B cell (primary cell): ENCODE measurements around the gene CDX1. TPM values are rescaled to one million over a fixed set of nuclear protein-coding genes. Genes with fewer than 3 reads are reported as not detected.

Source experiments
- ATAC-seq: fragments of 200-7000 bp; cut with Tn5 transposase; one replicate; pipeline ENCODE4 v1.10.0; 2021; ENCODE audit warnings: low read depth, mild to moderate bottlenecking, moderate number of reproducible peaks, moderate library complexity
- CTCF ChIA-PET: fragments of 350-600 bp; sonication (Branson Sonifier 250); formaldehyde crosslinking; loops from one replicate; lab custom pipeline; 2021; ENCODE audit warnings: antibody characterized with exemption, inconsistent platforms; lab: Charles Lee
- POLR2A ChIA-PET: fragments of 350-600 bp; sonication (Branson Sonifier 250); formaldehyde crosslinking; loops from one replicate; lab custom pipeline; 2021; ENCODE audit warnings: antibody characterized with exemption; lab: Charles Lee
- DNase-seq: peaks from one replicate; pipeline ENCODE4 v3.0.0; 2013
- H2AFZ ChIP-seq: 2 replicates; pipeline ENCODE4 v1.6.1; 2012; ENCODE audit warnings: mild to moderate bottlenecking, low read depth, low read length; ENCODE audit not compliant: insufficient read depth, poor library complexity, severe bottlenecking
- H3K27ac ChIP-seq, 2 donors: 1 replicate in 1 of 2; 2 replicates in 1 of 2; pipeline ENCODE4 v1.5.1; 2012 to 2013; ENCODE audit warnings: low read length in 2 of 2, mild to moderate bottlenecking in 2 of 2, moderate library complexity in 1 of 2
- H3K27me3 ChIP-seq, 4 experiments: fragments of 200-600 bp in 1 of 4; sonication (generic) in 1 of 4; replicated peaks in 1 of 4; 1 replicate in 2 of 4; 2 replicates in 2 of 4; pipeline versions ENCODE4 v1.6.1 to v1.7.0; 2013 to 2016; ENCODE audit warnings: low read length in 3 of 4, mild to moderate bottlenecking in 2 of 4, mixed read lengths in 1 of 4, moderate library complexity in 1 of 4; ENCODE audit not compliant: insufficient read depth in 4 of 4, control insufficient read depth in 3 of 4; ENCODE audit errors: control extremely low read depth in 1 of 4
- H3K36me3 ChIP-seq, 2 experiments: replicated peaks in 1 of 2; 1 replicate in 1 of 2; 2 replicates in 1 of 2; pipeline versions ENCODE4 v1.6.1 to v1.7.1; 2013; ENCODE audit warnings: low read length in 1 of 2; ENCODE audit not compliant: insufficient read depth in 2 of 2, control insufficient read depth in 1 of 2; ENCODE audit errors: control extremely low read depth in 1 of 2, extremely low read depth in 1 of 2
- H3K4me1 ChIP-seq, 2 donors: fragments of 200-600 bp in 1 of 2; sonication (generic) in 1 of 2; 1 replicate in 1 of 2; 2 replicates in 1 of 2; pipeline versions ENCODE4 v1.5.1 to v1.6.1; 2013 to 2017; ENCODE audit warnings: low read length in 2 of 2; ENCODE audit not compliant: control insufficient read depth in 2 of 2, insufficient read depth in 2 of 2
- H3K4me2 ChIP-seq: replicated peaks from 2 replicates; pipeline ENCODE3; 2012; ENCODE audit warnings: mild to moderate bottlenecking, low read depth, low read length; ENCODE audit not compliant: poor library complexity, severe bottlenecking
- H3K4me3 ChIP-seq, 5 experiments: fragments of 200-600 bp in 1 of 5; sonication (generic) in 1 of 5; 1 replicate in 3 of 5; 2 replicates in 2 of 5; pipeline versions ENCODE4 v1.5.1 to v1.7.0; 2011 to 2016; ENCODE audit warnings: low read length in 4 of 5, mild to moderate bottlenecking in 4 of 5, low read depth in 2 of 5, control low read depth in 1 of 5, moderate library complexity in 1 of 5; ENCODE audit not compliant: insufficient read depth in 1 of 5; ENCODE audit errors: control extremely low read depth in 1 of 5, extremely low read depth in 1 of 5
- H3K79me2 ChIP-seq: fragments of 200-600 bp; sonication (generic); one replicate; pipeline ENCODE4 v1.6.0; 2016; ENCODE audit warnings: low read length; ENCODE audit not compliant: control insufficient read depth, insufficient read depth
- H3K9ac ChIP-seq: fragments of 200-600 bp; sonication (generic); 2 replicates; pipeline ENCODE4 v1.6.1; 2017; ENCODE audit warnings: mild to moderate bottlenecking, low read length, moderate library complexity
- H3K9me3 ChIP-seq, 3 donors: one replicate each; pipeline versions ENCODE4 v1.6.1 to v1.7.1; 2013; ENCODE audit warnings: low read length in 2 of 3; ENCODE audit not compliant: control insufficient read depth in 2 of 3, insufficient read depth in 1 of 3; ENCODE audit errors: control extremely low read depth in 1 of 3
- H4K20me1 ChIP-seq: 2 replicates; pipeline ENCODE4 v1.6.0; 2012; ENCODE audit warnings: mild to moderate bottlenecking, low read length; ENCODE audit not compliant: insufficient read depth, control insufficient read depth, poor library complexity, severe bottlenecking
- H3K27ac Mint-ChIP-seq: one replicate; pipeline ENCODE4 v1.8.0; 2021; ENCODE audit warnings: mixed read lengths
- H3K27me3 Mint-ChIP-seq: one replicate; pipeline ENCODE4 v1.8.0; 2021; ENCODE audit warnings: mixed read lengths
- H3K4me1 Mint-ChIP-seq: one replicate; pipeline ENCODE4 v1.8.0; 2021; ENCODE audit warnings: mixed read lengths
- H3K4me3 Mint-ChIP-seq: one replicate; pipeline ENCODE4 v1.8.0; 2021; ENCODE audit warnings: mixed read lengths
- H3K9me3 Mint-ChIP-seq: one replicate; pipeline ENCODE4 v1.8.0; 2022; ENCODE audit warnings: mixed read lengths; ENCODE audit not compliant: insufficient read depth
- CTCF ChIP-seq: fragments of 200-600 bp; IDR thresholded peaks from one replicate; pipeline ENCODE4 v1.8.0; 2022; ENCODE audit warnings: antibody characterized with exemption, mild to moderate bottlenecking
- EZH2 ChIP-seq: IDR thresholded peaks from 2 replicates; pipeline ENCODE4 v1.6.1; 2012; ENCODE audit warnings: borderline replicate concordance, low read depth, mild to moderate bottlenecking, moderate library complexity, low read length; ENCODE audit not compliant: insufficient read depth, poor library complexity, severe bottlenecking
- WGBS: methylation state at CpG from one replicate; pipeline ENCODE4 v1.1.5; 2013; ENCODE audit warnings: missing lambda C conversion rate; ENCODE audit not compliant: insufficient coverage; 5-methylcytosine and 5-hydroxymethylcytosine counted together
- intact Hi-C: fragments of 100-400 bp; cut with micrococcal nuclease; formaldehyde crosslinking; loops from one replicate; pipeline ENCODE4 v1.10.0; 2022
- polyA plus RNA-seq: library from polyadenylated mRNA; depleted of rRNA; stranded (reverse); fragments of >200 nt; gene quantifications from 2 replicates; pipeline ENCODE4 v1.2.3, GENCODE V29; 2012
- total RNA-seq, 2 donors: library from RNA; stranded (reverse); fragments of 120-200 nt in 1 of 2; gene quantifications; 1 replicate in 1 of 2; 2 replicates in 1 of 2; pipeline versions ENCODE4 v1.2.3 to v1.2.4, GENCODE V29; 2013 to 2022

Gene CDX1
- total and polyA plus RNA-seq, 2 donors (not counting 1 experiment from before 2014, with no cell fraction given) = not detected

- 63% methylated on average over 1 of the region's 3 CpGs for WGBS
Observed at GRCh38 chr5:150188146-150188842, 21.7 kb downstream of the CDX1 start.

More at GRCh38 chr5:150188146-150188842, 21.7 kb downstream of the CDX1 start:
- no peak overlapping the region for H3K27ac Mint-ChIP-seq
- intact Hi-C loops = no loop called here
- no peaks in the 10 kb centered on the region for H3K9me3 ChIP-seq
- peaks cover 0 to 25% (median 7%) of the 10 kb centered on the region in 4 experiments for H3K27me3 ChIP-seq
- H3K4me1 Mint-ChIP-seq = no peaks in the 10 kb centered on the region
- no peak overlapping the region for H2AFZ ChIP-seq
- H3K4me3 Mint-ChIP-seq = no peak overlapping the region
- peaks cover 31% of the 10 kb centered on the region for H3K27me3 Mint-ChIP-seq
- no peak overlapping the region for H3K9ac ChIP-seq
- H3K9me3 Mint-ChIP-seq = no peaks in the 10 kb centered on the region
- POLR2A ChIA-PET = no interaction called here
- H3K27ac ChIP-seq = no peak overlapping the region
- no peaks in the 10 kb centered on the region for H3K36me3 ChIP-seq
- DNase-seq (no peak), ATAC-seq (no peak)
- no peak overlapping the region for H3K4me3 ChIP-seq
- CTCF ChIA-PET = no interaction called here
- no peaks in the 10 kb centered on the region for H3K79me2 ChIP-seq
- no peaks in the 10 kb centered on the region for H4K20me1 ChIP-seq
- H3K4me1 ChIP-seq = no peaks in the 10 kb centered on the region
- TF ChIP-seq EZH2 (no peak), CTCF (no peak)
- H3K4me2 ChIP-seq = no peak overlapping the region
